DOHH2 (cell line): ENCODE measurements around the gene C16orf54.

Experiments
- EZH2phosphoT487 ChIP-seq: fragments of 200-600 bp; sonication (generic); IDR thresholded peaks from 2 replicates; pipeline ENCODE4 v1.6.1; 2017; ENCODE audit warnings: borderline replicate concordance, mild to moderate bottlenecking, antibody characterized with exemption, low read length, moderate library complexity, mixed read lengths
- TF ChIP-seq, protein P1 (sequence below): fragments of 200-600 bp; sonication (generic); IDR thresholded peaks from one replicate; pipeline ENCODE4 v1.5.1; 2014; ENCODE audit warnings: antibody characterized with exemption, mild to moderate bottlenecking, low read depth, low read length; ENCODE audit not compliant: poor library complexity, severe bottlenecking

- TF ChIP-seq EZH2phosphoT487 = no peak
- TF ChIP-seq, protein P1, sequence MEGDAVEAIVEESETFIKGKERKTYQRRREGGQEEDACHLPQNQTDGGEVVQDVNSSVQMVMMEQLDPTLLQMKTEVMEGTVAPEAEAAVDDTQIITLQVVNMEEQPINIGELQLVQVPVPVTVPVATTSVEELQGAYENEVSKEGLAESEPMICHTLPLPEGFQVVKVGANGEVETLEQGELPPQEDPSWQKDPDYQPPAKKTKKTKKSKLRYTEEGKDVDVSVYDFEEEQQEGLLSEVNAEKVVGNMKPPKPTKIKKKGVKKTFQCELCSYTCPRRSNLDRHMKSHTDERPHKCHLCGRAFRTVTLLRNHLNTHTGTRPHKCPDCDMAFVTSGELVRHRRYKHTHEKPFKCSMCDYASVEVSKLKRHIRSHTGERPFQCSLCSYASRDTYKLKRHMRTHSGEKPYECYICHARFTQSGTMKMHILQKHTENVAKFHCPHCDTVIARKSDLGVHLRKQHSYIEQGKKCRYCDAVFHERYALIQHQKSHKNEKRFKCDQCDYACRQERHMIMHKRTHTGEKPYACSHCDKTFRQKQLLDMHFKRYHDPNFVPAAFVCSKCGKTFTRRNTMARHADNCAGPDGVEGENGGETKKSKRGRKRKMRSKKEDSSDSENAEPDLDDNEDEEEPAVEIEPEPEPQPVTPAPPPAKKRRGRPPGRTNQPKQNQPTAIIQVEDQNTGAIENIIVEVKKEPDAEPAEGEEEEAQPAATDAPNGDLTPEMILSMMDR = peak; percentile 53
These were observed 16.7 kb downstream of the C16orf54 start for GRCh38 chr16:29729116-29729521.
